HEK293T (cell line): ENCODE measurements around the gene CIC.

Experiments used
- SUZ12 ChIP-seq: fragments of 450-650 bp; IDR thresholded peaks from 2 replicates; pipeline ENCODE4 v1.6.1; 2016; ENCODE audit warnings: mild to moderate bottlenecking
- TF ChIP-seq, protein P1 (sequence below): fragments of 450-650 bp; IDR thresholded peaks from 2 replicates; pipeline ENCODE4 v1.6.1; 2016

- TF ChIP-seq SUZ12: no peak
- TF ChIP-seq, protein P1, sequence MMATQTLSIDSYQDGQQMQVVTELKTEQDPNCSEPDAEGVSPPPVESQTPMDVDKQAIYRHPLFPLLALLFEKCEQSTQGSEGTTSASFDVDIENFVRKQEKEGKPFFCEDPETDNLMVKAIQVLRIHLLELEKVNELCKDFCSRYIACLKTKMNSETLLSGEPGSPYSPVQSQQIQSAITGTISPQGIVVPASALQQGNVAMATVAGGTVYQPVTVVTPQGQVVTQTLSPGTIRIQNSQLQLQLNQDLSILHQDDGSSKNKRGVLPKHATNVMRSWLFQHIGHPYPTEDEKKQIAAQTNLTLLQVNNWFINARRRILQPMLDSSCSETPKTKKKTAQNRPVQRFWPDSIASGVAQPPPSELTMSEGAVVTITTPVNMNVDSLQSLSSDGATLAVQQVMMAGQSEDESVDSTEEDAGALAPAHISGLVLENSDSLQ: no peak
Measured at GRCh38 chr19:42280815-42281145, 11.7 kb downstream of the CIC start.
